SK-N-SH (cell line): Measurements from ENCODE around the gene TOM1L2. TPM values are rescaled to one million over a fixed set of nuclear protein-coding genes. Genes with fewer than 3 reads are reported as not detected.

Experiments
- CTCF ChIA-PET: fragments of 300-600, 350-600 bp; formaldehyde crosslinking; extraction: SDS; loops from one replicate; lab custom pipeline; 2021; lab: Yijun Ruan, JAX
- POLR2A ChIA-PET: fragments of 350-600 bp; sonication (Branson Sonifier 250); formaldehyde crosslinking; extraction: SDS; loops from one replicate; lab custom pipeline; 2020; ENCODE audit warnings: antibody characterized with exemption, inconsistent platforms; lab: Yijun Ruan, JAX
- DNase-seq: peaks from one replicate; pipeline ENCODE4 v3.0.0; 2012
- H2AFZ ChIP-seq: fragments of 200-600 bp; sonication (generic); 2 replicates; pipeline ENCODE4 v1.8.1; 2016; ENCODE audit warnings: antibody characterized with exemption, mild to moderate bottlenecking, low read depth
- H3F3A ChIP-seq: fragments of 200-600 bp; sonication (generic); replicated peaks from 2 replicates; pipeline ENCODE3; 2016; ENCODE audit warnings: antibody characterized with exemption, mild to moderate bottlenecking; ENCODE audit not compliant: insufficient read depth
- H3K27ac ChIP-seq, 2 experiments: fragments of 200-500 bp in 1 of 2; fragments of 200-600 bp in 1 of 2; sonication (Bioruptor generic) in 1 of 2; sonication (generic), shearing (Covaris generic) in 1 of 2; 2 replicates each; pipeline versions ENCODE4 v1.5.1 to v1.6.1; 2014 to 2016; ENCODE audit warnings: low read depth in 2 of 2, inconsistent platforms in 1 of 2, low read length in 1 of 2, mild to moderate bottlenecking in 1 of 2, mixed read lengths in 1 of 2
- H3K27me3 ChIP-seq: fragments of 200-600 bp; sonication (generic), shearing (Covaris generic); 2 replicates; pipeline ENCODE4 v1.6.1; 2016; ENCODE audit warnings: mixed run types; ENCODE audit not compliant: insufficient read depth
- H3K36me3 ChIP-seq, 2 experiments: fragments of 200-500 bp in 1 of 2; fragments of 200-600 bp in 1 of 2; sonication (Bioruptor generic) in 1 of 2; sonication (generic) in 1 of 2; replicated peaks in 1 of 2; 2 replicates each; pipeline versions ENCODE3 to v1.5.1; 2014 to 2016; ENCODE audit warnings: low read length in 1 of 2, mild to moderate bottlenecking in 1 of 2; ENCODE audit not compliant: insufficient read depth in 2 of 2, control insufficient read depth in 1 of 2
- H3K4me1 ChIP-seq, 2 experiments: fragments of 200-500 bp in 1 of 2; fragments of 200-600 bp in 1 of 2; sonication (Bioruptor generic) in 1 of 2; sonication (generic), shearing (Covaris generic) in 1 of 2; 2 replicates each; pipeline versions ENCODE4 v1.5.1 to v1.6.1; 2014 to 2016; ENCODE audit warnings: low read depth in 1 of 2, low read length in 1 of 2, mixed run types in 1 of 2; ENCODE audit not compliant: insufficient read depth in 2 of 2, control insufficient read depth in 1 of 2
- H3K4me2 ChIP-seq: fragments of 200-600 bp; sonication (generic), shearing (Covaris generic); 2 replicates; pipeline ENCODE4 v1.6.1; 2017; ENCODE audit warnings: mixed run types
- H3K4me3 ChIP-seq, 2 experiments: fragments of 200-500 bp in 1 of 2; fragments of 200-600 bp in 1 of 2; sonication (Bioruptor generic) in 1 of 2; sonication (generic), shearing (Covaris generic) in 1 of 2; 2 replicates each; pipeline versions ENCODE4 v1.5.1 to v1.8.1; 2014 to 2016; ENCODE audit warnings: low read depth in 2 of 2, inconsistent platforms in 1 of 2, low read length in 1 of 2, mild to moderate bottlenecking in 1 of 2, mixed read lengths in 1 of 2, moderate library complexity in 1 of 2
- H3K79me2 ChIP-seq: fragments of 200-600 bp; sonication (generic); 2 replicates; pipeline ENCODE4 v1.8.1; 2017; ENCODE audit warnings: mild to moderate bottlenecking; ENCODE audit not compliant: insufficient read depth
- H3K9ac ChIP-seq: fragments of 200-600 bp; sonication (generic); 2 replicates; pipeline ENCODE4 v1.6.1; 2017; ENCODE audit warnings: mixed run types
- H3K9me2 ChIP-seq: fragments of 200-600 bp; sonication (generic); 2 replicates; pipeline ENCODE4 v1.6.1; 2017; ENCODE audit warnings: mixed run types
- H3K9me3 ChIP-seq: fragments of 200-600 bp; sonication (generic); 2 replicates; pipeline ENCODE4 v1.6.1; 2017; ENCODE audit warnings: mixed run types, mild to moderate bottlenecking, moderate library complexity
- H4K20me1 ChIP-seq: fragments of 200-600 bp; sonication (generic); 2 replicates; pipeline ENCODE4 v1.6.1; 2017; ENCODE audit warnings: mild to moderate bottlenecking, mixed run types; ENCODE audit not compliant: insufficient read depth
- CHD2 ChIP-seq: fragments of 150-350 bp; IDR thresholded peaks from 2 replicates; pipeline ENCODE4 v1.6.1; 2018; ENCODE audit warnings: low read length; ENCODE audit not compliant: partially characterized antibody
- ELF1 ChIP-seq: IDR thresholded peaks from 2 replicates; pipeline ENCODE4 v1.4.0; 2012
- EZH2phosphoT487 ChIP-seq: fragments of 200-600 bp; sonication (generic); IDR thresholded peaks from 2 replicates; pipeline ENCODE4 v1.6.1; 2017; ENCODE audit warnings: low read depth, mixed run types, mild to moderate bottlenecking, antibody characterized with exemption, moderate library complexity, borderline replicate concordance
- FOSL2 ChIP-seq: IDR thresholded peaks from 2 replicates; pipeline ENCODE4 v1.4.0; 2012; ENCODE audit warnings: low read depth, mild to moderate bottlenecking, moderate library complexity, borderline replicate concordance
- FOXJ3 ChIP-seq: sonication (generic); formaldehyde crosslinking; IDR thresholded peaks from 2 replicates; pipeline ENCODE4 v1.5.1; 2020; ENCODE audit warnings: mild to moderate bottlenecking, missing genetic modification reagents
- GABPA ChIP-seq: IDR thresholded peaks from 2 replicates; pipeline ENCODE4 v1.4.0; 2012; ENCODE audit warnings: low read depth, mild to moderate bottlenecking
- GATA2 ChIP-seq: sonication (generic); formaldehyde crosslinking; IDR thresholded peaks from 2 replicates; pipeline ENCODE4 v1.5.0; 2020; ENCODE audit warnings: mild to moderate bottlenecking, missing genetic modification reagents
- JUND ChIP-seq: IDR thresholded peaks from 2 replicates; pipeline ENCODE4 v1.4.0; 2012
- MEF2A ChIP-seq: IDR thresholded peaks from 2 replicates; pipeline ENCODE4 v1.4.0; 2012; ENCODE audit warnings: low read depth, borderline replicate concordance
- RAD21 ChIP-seq: IDR thresholded peaks from 2 replicates; pipeline ENCODE4 v1.6.1; 2012; ENCODE audit warnings: mild to moderate bottlenecking, low read length
- RCOR1 ChIP-seq: fragments of 150-350 bp; IDR thresholded peaks from 2 replicates; pipeline ENCODE4 v1.6.1; 2017; ENCODE audit warnings: antibody characterized with exemption, low read length
- RFX5 ChIP-seq: IDR thresholded peaks from 2 replicates; pipeline ENCODE4 v1.6.1; 2012; ENCODE audit warnings: mild to moderate bottlenecking, improper control_type of control experiment, low read length
- TAF1 ChIP-seq: IDR thresholded peaks from 2 replicates; pipeline ENCODE4 v1.6.1; 2012; ENCODE audit warnings: low read depth, mild to moderate bottlenecking, low read length, moderate library complexity, borderline replicate concordance
- TCF12 ChIP-seq: IDR thresholded peaks from 2 replicates; pipeline ENCODE4 v1.4.0; 2012
- TEAD4 ChIP-seq: IDR thresholded peaks from 2 replicates; pipeline ENCODE4 v1.4.0; 2012; ENCODE audit warnings: mild to moderate bottlenecking, borderline replicate concordance; ENCODE audit not compliant: insufficient read depth
- YY1 ChIP-seq: IDR thresholded peaks from 2 replicates; pipeline ENCODE4 v1.4.0; 2012; ENCODE audit warnings: low read depth, mild to moderate bottlenecking
- WGBS: methylation state at CpG from one replicate; pipeline ENCODE4 v1.1.6; 2017; ENCODE audit warnings: low lambda C conversion rate; 5-methylcytosine and 5-hydroxymethylcytosine counted together
- polyA plus RNA-seq, 3 experiments: library from polyadenylated mRNA; depleted of rRNA; stranded (reverse); fragments of >200 nt; gene quantifications; 2 replicates each; pipeline ENCODE4 v1.2.3, GENCODE V29; 2012
- TF ChIP-seq, protein P1 (sequence below): fragments of 150-350 bp; IDR thresholded peaks from 2 replicates; pipeline ENCODE4 v1.6.1; 2016; ENCODE audit warnings: mild to moderate bottlenecking, low read depth, low read length
- TF ChIP-seq, protein P2 (sequence below): fragments of 150-350 bp; IDR thresholded peaks from 2 replicates; pipeline ENCODE4 v1.6.1; 2017; ENCODE audit warnings: antibody characterized with exemption, low read length, low read depth, borderline replicate concordance
- TF ChIP-seq, protein P3 (sequence below): IDR thresholded peaks from 2 replicates; pipeline ENCODE4; 2012
- TF ChIP-seq, protein P4 (sequence below): IDR thresholded peaks from 2 replicates; pipeline ENCODE4 v1.4.0; 2012; ENCODE audit warnings: low read depth, borderline replicate concordance
- TF ChIP-seq, protein P5 (sequence below): IDR thresholded peaks from 2 replicates; pipeline ENCODE4 v1.4.0; 2012; ENCODE audit warnings: low read depth, borderline replicate concordance
- TF ChIP-seq, protein P6 (sequence below): IDR thresholded peaks from 2 replicates; pipeline ENCODE4 v1.4.0; 2012; ENCODE audit warnings: low read depth

The TOM1L2 gene
- polyA plus RNA-seq, 1 of the 3 experiments (the other 2 are of a cell fraction) = 85.4 TPM

DNA sequence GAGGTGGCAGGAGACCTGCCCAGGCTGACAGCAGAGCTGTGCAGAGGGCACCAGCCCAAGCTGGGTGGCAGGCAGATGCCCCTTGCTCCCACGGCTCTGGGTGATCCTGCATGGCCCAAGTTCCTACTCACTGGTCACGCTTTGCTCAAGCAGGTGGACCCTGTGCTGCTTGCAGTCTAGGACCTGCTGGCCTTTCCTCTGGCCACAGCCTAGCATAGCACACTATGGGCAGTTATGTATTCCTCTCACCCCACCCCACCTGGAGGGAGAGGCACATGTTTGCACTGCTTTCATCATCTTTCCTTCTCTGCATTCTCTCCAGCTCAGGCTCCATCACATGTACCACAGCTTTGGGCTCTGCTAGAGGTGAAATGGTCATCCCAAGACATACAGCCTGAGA, 115.8 kb downstream of the TOM1L2 start:
- Histone ChIP-seq H3K9me3 (no peaks in the 10 kb centered on the region), H3K79me2 (no peaks in the 10 kb centered on the region), H3K27ac (peak overlapping the region in 1 of 2 experiments; percentile 84; a peak in 2 of 4 replicates), H3K36me3 (peaks cover 5 to 36% of the 10 kb centered on the region in 2 experiments), H4K20me1 (no peaks in the 10 kb centered on the region), H3K4me2 (no peak overlapping the region), H3K9me2 (no peaks in the 10 kb centered on the region), H3K27me3 (no peaks in the 10 kb centered on the region), H3K4me1 (peaks cover 0 to 53% of the 10 kb centered on the region in 2 experiments; a peak in 1 of 4 replicates), H3F3A (peaks cover 8% of the 10 kb centered on the region), H3K9ac (no peak overlapping the region), H2AFZ (no peak overlapping the region), H3K4me3 (no peak overlapping the region)
- ChIA-PET CTCF (interaction anchor here (1.1 to 7.2 kb wide), 7 partner anchors 11 to 131 kb away, joined by 3 to 56 read pairs (median 5); no protein-coding TSS in a partner anchor), POLR2A (interaction anchor here (1.3 to 2.1 kb wide), 2 partner anchors 18 to 20 kb away, joined by 3 to 7 read pairs; partner anchors contain the start of gene SREBF1)
- TF ChIP-seq CHD2 (peak; percentile 5), GABPA (no peak), RAD21 (no peak)
- no peak for DNase-seq
- 100% methylated on average over 1 of the region's 2 CpGs for WGBS

DNA sequence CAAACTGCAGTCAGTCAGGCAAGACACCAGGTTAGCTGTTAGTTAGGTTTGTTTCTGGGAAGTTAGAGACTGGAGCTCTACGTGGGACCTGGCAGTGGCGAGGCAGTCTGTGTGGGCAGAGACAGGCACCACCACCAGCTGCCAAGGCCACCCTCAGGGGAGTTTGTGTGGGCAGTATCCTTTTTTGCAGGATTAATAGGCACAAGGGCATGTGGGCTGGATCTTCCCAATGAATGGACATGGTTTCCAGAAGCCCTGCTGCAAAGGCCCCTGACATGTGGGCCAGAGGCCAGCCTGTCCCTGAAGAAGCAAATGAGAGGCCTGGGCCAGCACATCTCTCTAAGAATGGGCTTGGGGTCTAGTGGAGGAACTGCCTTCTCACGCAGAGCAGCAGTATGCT, 116.2 kb downstream of the TOM1L2 start:
- peak; percentile 56 for DNase-seq
- TF ChIP-seq TCF12 (no peak), FOSL2 (no peak), JUND (no peak), EZH2phosphoT487 (no peak), TEAD4 (no peak), RFX5 (no peak), FOXJ3 (no peak), RCOR1 (peak; percentile 59; the same call in 1 of the 2 replicates), YY1 (no peak), TAF1 (no peak), CHD2 (peak; percentile 11), GATA2 (CRISPR knock-in tag) (no peak), MEF2A (no peak), ELF1 (no peak)
- TF ChIP-seq, protein P1, sequence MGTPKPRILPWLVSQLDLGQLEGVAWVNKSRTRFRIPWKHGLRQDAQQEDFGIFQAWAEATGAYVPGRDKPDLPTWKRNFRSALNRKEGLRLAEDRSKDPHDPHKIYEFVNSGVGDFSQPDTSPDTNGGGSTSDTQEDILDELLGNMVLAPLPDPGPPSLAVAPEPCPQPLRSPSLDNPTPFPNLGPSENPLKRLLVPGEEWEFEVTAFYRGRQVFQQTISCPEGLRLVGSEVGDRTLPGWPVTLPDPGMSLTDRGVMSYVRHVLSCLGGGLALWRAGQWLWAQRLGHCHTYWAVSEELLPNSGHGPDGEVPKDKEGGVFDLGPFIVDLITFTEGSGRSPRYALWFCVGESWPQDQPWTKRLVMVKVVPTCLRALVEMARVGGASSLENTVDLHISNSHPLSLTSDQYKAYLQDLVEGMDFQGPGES = no peak
- TF ChIP-seq, protein P2, sequence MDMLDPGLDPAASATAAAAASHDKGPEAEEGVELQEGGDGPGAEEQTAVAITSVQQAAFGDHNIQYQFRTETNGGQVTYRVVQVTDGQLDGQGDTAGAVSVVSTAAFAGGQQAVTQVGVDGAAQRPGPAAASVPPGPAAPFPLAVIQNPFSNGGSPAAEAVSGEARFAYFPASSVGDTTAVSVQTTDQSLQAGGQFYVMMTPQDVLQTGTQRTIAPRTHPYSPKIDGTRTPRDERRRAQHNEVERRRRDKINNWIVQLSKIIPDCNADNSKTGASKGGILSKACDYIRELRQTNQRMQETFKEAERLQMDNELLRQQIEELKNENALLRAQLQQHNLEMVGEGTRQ = 0 out of 2 replicates have a peak, but pooled peaks have one; percentile 8
- TF ChIP-seq, protein P3, sequence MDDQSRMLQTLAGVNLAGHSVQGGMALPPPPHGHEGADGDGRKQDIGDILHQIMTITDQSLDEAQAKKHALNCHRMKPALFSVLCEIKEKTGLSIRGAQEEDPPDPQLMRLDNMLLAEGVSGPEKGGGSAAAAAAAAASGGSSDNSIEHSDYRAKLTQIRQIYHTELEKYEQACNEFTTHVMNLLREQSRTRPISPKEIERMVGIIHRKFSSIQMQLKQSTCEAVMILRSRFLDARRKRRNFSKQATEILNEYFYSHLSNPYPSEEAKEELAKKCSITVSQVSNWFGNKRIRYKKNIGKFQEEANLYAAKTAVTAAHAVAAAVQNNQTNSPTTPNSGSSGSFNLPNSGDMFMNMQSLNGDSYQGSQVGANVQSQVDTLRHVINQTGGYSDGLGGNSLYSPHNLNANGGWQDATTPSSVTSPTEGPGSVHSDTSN = no peak
- TF ChIP-seq, protein P4, sequence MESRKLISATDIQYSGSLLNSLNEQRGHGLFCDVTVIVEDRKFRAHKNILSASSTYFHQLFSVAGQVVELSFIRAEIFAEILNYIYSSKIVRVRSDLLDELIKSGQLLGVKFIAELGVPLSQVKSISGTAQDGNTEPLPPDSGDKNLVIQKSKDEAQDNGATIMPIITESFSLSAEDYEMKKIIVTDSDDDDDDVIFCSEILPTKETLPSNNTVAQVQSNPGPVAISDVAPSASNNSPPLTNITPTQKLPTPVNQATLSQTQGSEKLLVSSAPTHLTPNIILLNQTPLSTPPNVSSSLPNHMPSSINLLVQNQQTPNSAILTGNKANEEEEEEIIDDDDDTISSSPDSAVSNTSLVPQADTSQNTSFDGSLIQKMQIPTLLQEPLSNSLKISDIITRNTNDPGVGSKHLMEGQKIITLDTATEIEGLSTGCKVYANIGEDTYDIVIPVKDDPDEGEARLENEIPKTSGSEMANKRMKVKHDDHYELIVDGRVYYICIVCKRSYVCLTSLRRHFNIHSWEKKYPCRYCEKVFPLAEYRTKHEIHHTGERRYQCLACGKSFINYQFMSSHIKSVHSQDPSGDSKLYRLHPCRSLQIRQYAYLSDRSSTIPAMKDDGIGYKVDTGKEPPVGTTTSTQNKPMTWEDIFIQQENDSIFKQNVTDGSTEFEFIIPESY = no peak
- TF ChIP-seq, protein P5, sequence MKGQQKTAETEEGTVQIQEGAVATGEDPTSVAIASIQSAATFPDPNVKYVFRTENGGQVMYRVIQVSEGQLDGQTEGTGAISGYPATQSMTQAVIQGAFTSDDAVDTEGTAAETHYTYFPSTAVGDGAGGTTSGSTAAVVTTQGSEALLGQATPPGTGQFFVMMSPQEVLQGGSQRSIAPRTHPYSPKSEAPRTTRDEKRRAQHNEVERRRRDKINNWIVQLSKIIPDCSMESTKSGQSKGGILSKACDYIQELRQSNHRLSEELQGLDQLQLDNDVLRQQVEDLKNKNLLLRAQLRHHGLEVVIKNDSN = no peak
- TF ChIP-seq, protein P6, sequence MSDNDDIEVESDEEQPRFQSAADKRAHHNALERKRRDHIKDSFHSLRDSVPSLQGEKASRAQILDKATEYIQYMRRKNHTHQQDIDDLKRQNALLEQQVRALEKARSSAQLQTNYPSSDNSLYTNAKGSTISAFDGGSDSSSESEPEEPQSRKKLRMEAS = no peak

More for the DNA sequence above, 116.2 kb downstream of the TOM1L2 start:
- Histone ChIP-seq H3K27ac (peak overlapping the region in 1 of 2 experiments; percentile 84; a peak in 2 of 4 replicates), H3K36me3 (peaks cover 5 to 36% of the 10 kb centered on the region in 2 experiments), H3K9ac (no peak overlapping the region), H3K9me2 (no peaks in the 10 kb centered on the region), H3K79me2 (no peaks in the 10 kb centered on the region), H3K4me3 (no peak overlapping the region), H3K9me3 (no peaks in the 10 kb centered on the region), H3K27me3 (no peaks in the 10 kb centered on the region), H3K4me2 (no peak overlapping the region), H2AFZ (no peak overlapping the region), H4K20me1 (no peaks in the 10 kb centered on the region), H3F3A (peaks cover 8% of the 10 kb centered on the region), H3K4me1 (peaks cover 0 to 56% of the 10 kb centered on the region in 2 experiments; a peak in 1 of 4 replicates)
- ChIA-PET CTCF (interaction anchor here (1.1 to 7.2 kb wide), 8 partner anchors 10 to 132 kb away, joined by 3 to 56 read pairs (median 4); no protein-coding TSS in a partner anchor), POLR2A (interaction anchor here (1.3 to 2.1 kb wide), 2 partner anchors 18 to 19 kb away, joined by 3 to 7 read pairs; partner anchors contain the start of gene SREBF1)
- WGBS = 88% methylated on average over 2 of the region's 3 CpGs
